Endodermal cell (in vitro differentiated cells): ENCODE data around the gene ENDOG. TPM values are rescaled to one million over a fixed set of nuclear protein-coding genes. Genes with fewer than 3 reads are reported as not detected.

Experiments
- DNase-seq: peaks from one replicate; pipeline ENCODE4 v3.0.0-alpha.2; 2017
- H3K27ac ChIP-seq: 2 replicates; pipeline ENCODE4 v1.5.1; 2013; ENCODE audit warnings: mild to moderate bottlenecking, low read depth, low read length, moderate library complexity
- H3K27me3 ChIP-seq: 2 replicates; pipeline ENCODE4 v1.6.1; 2013; ENCODE audit warnings: mild to moderate bottlenecking, low read length, moderate library complexity; ENCODE audit not compliant: insufficient read depth, control insufficient read depth, poor library complexity, severe bottlenecking
- H3K36me3 ChIP-seq: 2 replicates; pipeline ENCODE4 v1.7.0; 2013; ENCODE audit warnings: mild to moderate bottlenecking, low read length, moderate library complexity; ENCODE audit not compliant: control insufficient read depth, insufficient read depth
- H3K4me1 ChIP-seq: one replicate; pipeline ENCODE4 v1.7.0; 2013; ENCODE audit warnings: low read length; ENCODE audit not compliant: control insufficient read depth, insufficient read depth
- H3K4me3 ChIP-seq: 2 replicates; pipeline ENCODE4 v1.5.1; 2013; ENCODE audit warnings: mild to moderate bottlenecking, low read length, moderate library complexity
- H3K9ac ChIP-seq: 2 replicates; pipeline ENCODE4 v1.6.1; 2013; ENCODE audit warnings: mild to moderate bottlenecking, low read length, moderate library complexity; ENCODE audit not compliant: poor library complexity, severe bottlenecking; ENCODE audit errors: extremely low read depth
- H3K9me3 ChIP-seq: 2 replicates; pipeline ENCODE4 v1.6.1; 2013; ENCODE audit warnings: mild to moderate bottlenecking, low read length, moderate library complexity; ENCODE audit not compliant: control insufficient read depth
- H3K27ac Mint-ChIP-seq: 2 replicates; pipeline ENCODE4 v1.8.0; 2020; ENCODE audit warnings: mixed read lengths
- H3K27me3 Mint-ChIP-seq: 2 replicates; pipeline ENCODE4 v1.8.0; 2021; ENCODE audit warnings: mild to moderate bottlenecking, mixed read lengths; ENCODE audit not compliant: insufficient read depth
- H3K36me3 Mint-ChIP-seq: 2 replicates; pipeline ENCODE4 v1.8.0; 2020; ENCODE audit warnings: low read depth, mixed read lengths
- H3K4me1 Mint-ChIP-seq: 2 replicates; pipeline ENCODE4 v1.8.0; 2020; ENCODE audit warnings: mixed read lengths
- H3K4me3 Mint-ChIP-seq: 2 replicates; pipeline ENCODE4 v1.8.0; 2020; ENCODE audit warnings: mild to moderate bottlenecking, moderate library complexity, mixed read lengths
- H3K9me3 Mint-ChIP-seq: 2 replicates; pipeline ENCODE4 v1.8.0; 2020; ENCODE audit warnings: mild to moderate bottlenecking, mixed read lengths
- WGBS, 2 experiments: methylation state at CpG; one replicate each; pipeline versions ENCODE4 v1.1.5 to v1.1.7; 2013; ENCODE audit warnings: missing lambda C conversion rate in 2 of 2, mixed read lengths in 1 of 2; ENCODE audit not compliant: insufficient coverage in 1 of 2, insufficient read length in 1 of 2; 5-methylcytosine and 5-hydroxymethylcytosine counted together
- long read RNA-seq, 4 experiments: library from polyadenylated mRNA in 2 of 4; library from RNA in 1 of 4; library from capped mRNA in 1 of 4; stranded (forward) in 3 of 4; unstranded in 1 of 4; transcript quantifications; one replicate each; pipeline ENCODE4 v2.0.0, GENCODE V29; 2020 to 2021; ENCODE audit warnings: inconsistent platforms in 1 of 4
- polyA plus RNA-seq, 2 experiments: library from polyadenylated mRNA; stranded (reverse); fragments of 50-300 nt; gene quantifications; one replicate each; pipeline ENCODE4 v1.2.3, GENCODE V29; 2013
- total RNA-seq, 2 donors: library from RNA; stranded (reverse); fragmentation: NEBNext Ultra II Directional in 1 of 2; extraction: Animal tissue kit (Norgen Biotek cat#: 25700) in 1 of 2; gene quantifications; 2 replicates in 1 of 2; 3 replicates in 1 of 2; pipeline ENCODE4 v1.2.1, GENCODE V29; 2021
- TF ChIP-seq, protein P1 (sequence below): fragments of 200-600 bp; sonication (generic); conservative IDR thresholded peaks from 2 replicates; pipeline ENCODE4 v1.5.0; 2021; ENCODE audit warnings: antibody characterized with exemption, mild to moderate bottlenecking

Gene ENDOG
- 10 to 100 TPM; 15.5 to 15.7 TPM for total RNA-seq
- 13.1 TPM for polyA plus RNA-seq (2013, experiment 1 of 2)
- 11.5 TPM for polyA plus RNA-seq (2013, experiment 2 of 2)
- long read RNA-seq, experiment 1, transcript ENDOG-201 (3 exons, 1,172 nt), result major isoform, 14 of 17 reads
- long read RNA-seq, experiment 1, partial matches to known transcripts, result 1 of 17 reads
- long read RNA-seq, experiment 1, other reads (novel, unspliced or antisense), result 2 of 17 reads
- long read RNA-seq, experiment 2, transcript ENDOG-201 (3 exons, 1,172 nt), result major isoform, 21 of 26 reads
- long read RNA-seq, experiment 2, partial matches to known transcripts, result 1 of 26 reads
- long read RNA-seq, experiment 2, other reads (novel, unspliced or antisense), result 4 of 26 reads
- long read RNA-seq, experiment 3, result 0 reads
- long read RNA-seq, experiment 4, partial matches to known transcripts, result 1 of 1 reads
- long read RNA-seq, experiment 4, other reads (novel, unspliced or antisense), result 0 of 1 reads

DNA sequence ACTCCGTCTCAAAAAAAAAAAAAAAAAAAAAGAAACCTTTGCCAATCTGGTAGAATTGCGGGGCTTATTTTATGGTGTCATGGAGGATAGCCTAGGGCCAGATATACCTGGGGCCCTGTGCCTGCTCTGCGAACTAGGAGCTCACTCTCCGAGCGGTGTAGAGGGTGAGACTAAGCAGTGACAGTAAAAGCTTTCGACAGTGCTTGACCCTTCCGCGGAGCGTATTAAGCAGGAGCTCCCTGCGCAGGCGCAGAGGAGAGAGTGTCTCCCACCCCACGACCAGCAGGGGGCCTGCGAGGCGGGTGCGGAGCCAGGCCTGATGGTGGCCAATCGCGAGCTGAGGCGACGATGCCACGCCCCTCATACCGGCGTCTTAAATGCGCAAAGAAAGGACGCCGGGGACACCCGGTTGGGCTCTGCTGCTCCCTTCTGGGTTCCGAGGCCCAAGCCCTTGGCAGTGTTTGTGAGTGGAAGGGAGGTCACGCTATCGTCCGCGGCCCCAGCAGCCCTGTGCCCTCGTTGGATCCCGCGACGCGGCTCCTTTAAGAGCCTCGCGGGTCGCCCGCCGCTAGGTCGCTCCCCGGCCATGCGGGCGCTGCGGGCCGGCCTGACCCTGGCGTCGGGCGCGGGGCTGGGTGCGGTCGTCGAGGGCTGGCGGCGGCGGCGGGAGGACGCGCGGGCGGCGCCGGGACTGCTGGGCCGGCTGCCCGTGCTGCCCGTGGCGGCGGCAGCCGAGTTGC lies at the start of gene ENDOG:
ENDOG (plus strand) TSS at position 402 of the 740 bp plus-strand sequence; CDS start at position 587, 185 bp downstream.
- no peaks in the 10 kb centered on the region for H3K27me3 ChIP-seq
- peak within 1 kb of the TSS; percentile 66 for H3K27ac ChIP-seq
- Mint-ChIP-seq H3K4me1 (peaks cover 9% of the 10 kb centered on the region), H3K9me3 (no peaks in the 10 kb centered on the region), H3K36me3 (peaks cover 14% of the 10 kb centered on the region), H3K27ac (peak within 1 kb of the TSS; percentile 88), H3K4me3 (peak within 1 kb of the TSS; percentile 59), H3K27me3 (peaks cover 3% of the 10 kb centered on the region)
- H3K4me3 ChIP-seq, result peak within 1 kb of the TSS; percentile 77
- H3K36me3 ChIP-seq, result peaks cover 10% of the 10 kb centered on the region
- TF ChIP-seq, protein P1, sequence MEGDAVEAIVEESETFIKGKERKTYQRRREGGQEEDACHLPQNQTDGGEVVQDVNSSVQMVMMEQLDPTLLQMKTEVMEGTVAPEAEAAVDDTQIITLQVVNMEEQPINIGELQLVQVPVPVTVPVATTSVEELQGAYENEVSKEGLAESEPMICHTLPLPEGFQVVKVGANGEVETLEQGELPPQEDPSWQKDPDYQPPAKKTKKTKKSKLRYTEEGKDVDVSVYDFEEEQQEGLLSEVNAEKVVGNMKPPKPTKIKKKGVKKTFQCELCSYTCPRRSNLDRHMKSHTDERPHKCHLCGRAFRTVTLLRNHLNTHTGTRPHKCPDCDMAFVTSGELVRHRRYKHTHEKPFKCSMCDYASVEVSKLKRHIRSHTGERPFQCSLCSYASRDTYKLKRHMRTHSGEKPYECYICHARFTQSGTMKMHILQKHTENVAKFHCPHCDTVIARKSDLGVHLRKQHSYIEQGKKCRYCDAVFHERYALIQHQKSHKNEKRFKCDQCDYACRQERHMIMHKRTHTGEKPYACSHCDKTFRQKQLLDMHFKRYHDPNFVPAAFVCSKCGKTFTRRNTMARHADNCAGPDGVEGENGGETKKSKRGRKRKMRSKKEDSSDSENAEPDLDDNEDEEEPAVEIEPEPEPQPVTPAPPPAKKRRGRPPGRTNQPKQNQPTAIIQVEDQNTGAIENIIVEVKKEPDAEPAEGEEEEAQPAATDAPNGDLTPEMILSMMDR, result peak; percentile 84
- H3K9ac ChIP-seq, result peak within 1 kb of the TSS; percentile 63
- peak; percentile 99 for DNase-seq
- H3K9me3 ChIP-seq, result no peaks in the 10 kb centered on the region
- WGBS, 2 experiments, result 2% methylated on average over 13 to 70 of the region's 70 CpGs
- H3K4me1 ChIP-seq, result no peaks in the 10 kb centered on the region

GRCh38 chr9:128768606-128769005 lies 49.7 kb upstream of the ENDOG start:
- Histone ChIP-seq H3K36me3 (peaks cover 7% of the 10 kb centered on the region), H3K4me3 (no peak overlapping the region), H3K27ac (no peak overlapping the region), H3K9me3 (no peaks in the 10 kb centered on the region), H3K4me1 (no peaks in the 10 kb centered on the region), H3K9ac (no peak overlapping the region), H3K27me3 (no peaks in the 10 kb centered on the region)
- Mint-ChIP-seq H3K4me1 (peaks cover 22% of the 10 kb centered on the region), H3K9me3 (no peaks in the 10 kb centered on the region), H3K27me3 (no peaks in the 10 kb centered on the region), H3K36me3 (peaks cover 15% of the 10 kb centered on the region), H3K4me3 (no peak overlapping the region), H3K27ac (peak overlapping the region; percentile 64)
- no peak for DNase-seq
- 94% methylated on average over 6 of the region's 6 CpGs; no CpG with 5 or more reads in 1 of the 2 experiments for WGBS, 2 experiments
- TF ChIP-seq, protein P1, result no peak

GRCh38 chr9:128770286-128771030 lies 47.8 kb upstream of the ENDOG start:
- no peaks in the 10 kb centered on the region for H3K9me3 ChIP-seq
- H3K27me3 Mint-ChIP-seq, result peaks cover 3% of the 10 kb centered on the region
- H3K27ac Mint-ChIP-seq, result peak overlapping the region; percentile 96
- peaks cover 12% of the 10 kb centered on the region for H3K4me1 Mint-ChIP-seq
- H3K4me1 ChIP-seq, result no peaks in the 10 kb centered on the region
- H3K36me3 ChIP-seq, result peaks cover 7% of the 10 kb centered on the region
- no peaks in the 10 kb centered on the region for H3K27me3 ChIP-seq
- H3K9ac ChIP-seq, result peak overlapping the region; percentile 89
- peak overlapping the region; percentile 92 for H3K4me3 Mint-ChIP-seq
- H3K27ac ChIP-seq, result no peak overlapping the region
- peaks cover 2% of the 10 kb centered on the region for H3K9me3 Mint-ChIP-seq
- 86 to 90% methylated on average over 6 to 11 of the region's 11 CpGs for WGBS, 2 experiments
- peaks cover 15% of the 10 kb centered on the region for H3K36me3 Mint-ChIP-seq
- no peak for DNase-seq
- peak overlapping the region; percentile 90 for H3K4me3 ChIP-seq
- TF ChIP-seq, protein P1, result no peak
